GM12878 (cell line): ENCODE data around the gene TNRC6B. TPM values are rescaled to one million over a fixed set of nuclear protein-coding genes. Genes with fewer than 3 reads are reported as not detected.

Experiments used
- BRCA1 ChIP-seq: IDR thresholded peaks from 2 replicates; pipeline ENCODE4 v1.6.1; 2011; ENCODE audit warnings: low read depth, low read length, improper control_type of control experiment
- IKZF2 ChIP-seq, 2 experiments: fragments of 450-650 bp; IDR thresholded peaks; 2 replicates each; pipeline ENCODE4 v1.6.1; 2017; ENCODE audit warnings: mild to moderate bottlenecking in 2 of 2, moderate library complexity in 2 of 2
- NR2F1 ChIP-seq: fragments of 450-650 bp; conservative IDR thresholded peaks from 2 replicates; pipeline ENCODE4 v1.6.1; 2017; ENCODE audit warnings: mild to moderate bottlenecking
- NRF1 ChIP-seq: conservative IDR thresholded peaks from 2 replicates; pipeline ENCODE4 v1.6.1; 2011; ENCODE audit warnings: mild to moderate bottlenecking, low read depth, low read length, improper control_type of control experiment
- POLR2AphosphoS5 ChIP-seq: IDR thresholded peaks from 2 replicates; pipeline ENCODE4 v1.6.1; 2011; ENCODE audit warnings: mild to moderate bottlenecking, low read length, inconsistent platforms
- SPI1 ChIP-seq: IDR thresholded peaks from 2 replicates; pipeline ENCODE4 v1.6.1; 2011; ENCODE audit warnings: low read depth, mild to moderate bottlenecking, low read length, moderate library complexity, borderline replicate concordance; ENCODE audit not compliant: insufficient read depth
- SREBF2 ChIP-seq: IDR thresholded peaks from 2 replicates; pipeline ENCODE4 v1.6.1; 2012; ENCODE audit warnings: mild to moderate bottlenecking, low read length
- SUPT20H ChIP-seq: IDR thresholded peaks from 2 replicates; pipeline ENCODE4 v1.6.1; 2011; ENCODE audit warnings: low read depth, mild to moderate bottlenecking, low read length, moderate library complexity, borderline replicate concordance; ENCODE audit not compliant: control insufficient read depth
- YBX1 ChIP-seq: fragments of 450-650 bp; IDR thresholded peaks from 2 replicates; pipeline ENCODE4 v1.6.1; 2016; ENCODE audit warnings: antibody characterized with exemption
- ZNF622 ChIP-seq: fragments of 450-650 bp; IDR thresholded peaks from 2 replicates; pipeline ENCODE4 v1.6.1; 2017; ENCODE audit warnings: mild to moderate bottlenecking, inconsistent platforms
- ZZZ3 ChIP-seq: IDR thresholded peaks from 2 replicates; pipeline ENCODE4 v1.6.1; 2011; ENCODE audit warnings: low read depth; ENCODE audit not compliant: control insufficient read depth, insufficient read length
- polyA plus RNA-seq, 11 experiments: library from polyadenylated mRNA; depleted of rRNA in 4 of 11; unstranded in 6 of 11; stranded (reverse) in 5 of 11; fragments of >200 nt; fragmentation: Nextera tagmentation in 4 of 11; fragmentation: Illumina TruSeq in 1 of 11; extraction: Ambion mirVana in 4 of 11; extraction: Trizol in 1 of 11; gene quantifications; 1 replicate in 1 of 11; 2 replicates in 10 of 11; pipeline versions ENCODE4 v1.2.1 to v1.2.3, GENCODE V29; 2011 to 2016; ENCODE audit warnings: inconsistent platforms in 2 of 11, missing spikeins in 2 of 11, low read depth in 1 of 11
- total RNA-seq, 4 experiments: library from RNA; depleted of rRNA in 3 of 4; stranded (reverse); fragments of >200 nt in 3 of 4; fragmentation: Illumina TruSeq in 1 of 4; extraction: Trizol in 1 of 4; gene quantifications; 2 replicates each; pipeline versions ENCODE4 v1.2.1 to v1.2.3, GENCODE V29; 2013 to 2021
- TF ChIP-seq, protein P1 (sequence below): fragments of 450-650 bp; IDR thresholded peaks from 2 replicates; pipeline ENCODE4 v1.6.1; 2018; ENCODE audit warnings: borderline replicate concordance, mild to moderate bottlenecking; ENCODE audit not compliant: partially characterized antibody
- TF ChIP-seq, protein P2 (sequence below): IDR thresholded peaks from 2 replicates; pipeline ENCODE4 v1.6.1; 2011; ENCODE audit warnings: borderline replicate concordance, low read depth, mild to moderate bottlenecking, moderate library complexity, mixed read lengths, low read length; ENCODE audit not compliant: insufficient read depth; ENCODE audit errors: extremely low read length
- TF ChIP-seq, protein P3 (sequence below): IDR thresholded peaks from 2 replicates; pipeline ENCODE4 v1.6.1; 2011; ENCODE audit warnings: low read depth, mild to moderate bottlenecking, low read length, moderate library complexity, borderline replicate concordance; ENCODE audit errors: extremely low read depth
- TF ChIP-seq, protein P4 (sequence below): IDR thresholded peaks from 2 replicates; pipeline ENCODE4 v1.6.1; 2011; ENCODE audit warnings: low read depth, low read length, improper control_type of control experiment, borderline replicate concordance
- TF ChIP-seq, protein P5 (sequence below): fragments of 450-650 bp; IDR thresholded peaks from 2 replicates; pipeline ENCODE4 v1.6.1; 2017; ENCODE audit warnings: low read depth, mild to moderate bottlenecking, moderate library complexity
- TF ChIP-seq, protein P6 (sequence below): fragments of 450-650 bp; IDR thresholded peaks from 2 replicates; pipeline ENCODE4 v1.6.1; 2017; ENCODE audit warnings: mild to moderate bottlenecking, moderate library complexity

The TNRC6B gene
- total and polyA plus RNA-seq, 10 of the 15 experiments (the other 5 are each of a cell fraction or from before 2014, with no cell fraction given): 3.6 to 32.8 (median 16.4) TPM

DNA sequence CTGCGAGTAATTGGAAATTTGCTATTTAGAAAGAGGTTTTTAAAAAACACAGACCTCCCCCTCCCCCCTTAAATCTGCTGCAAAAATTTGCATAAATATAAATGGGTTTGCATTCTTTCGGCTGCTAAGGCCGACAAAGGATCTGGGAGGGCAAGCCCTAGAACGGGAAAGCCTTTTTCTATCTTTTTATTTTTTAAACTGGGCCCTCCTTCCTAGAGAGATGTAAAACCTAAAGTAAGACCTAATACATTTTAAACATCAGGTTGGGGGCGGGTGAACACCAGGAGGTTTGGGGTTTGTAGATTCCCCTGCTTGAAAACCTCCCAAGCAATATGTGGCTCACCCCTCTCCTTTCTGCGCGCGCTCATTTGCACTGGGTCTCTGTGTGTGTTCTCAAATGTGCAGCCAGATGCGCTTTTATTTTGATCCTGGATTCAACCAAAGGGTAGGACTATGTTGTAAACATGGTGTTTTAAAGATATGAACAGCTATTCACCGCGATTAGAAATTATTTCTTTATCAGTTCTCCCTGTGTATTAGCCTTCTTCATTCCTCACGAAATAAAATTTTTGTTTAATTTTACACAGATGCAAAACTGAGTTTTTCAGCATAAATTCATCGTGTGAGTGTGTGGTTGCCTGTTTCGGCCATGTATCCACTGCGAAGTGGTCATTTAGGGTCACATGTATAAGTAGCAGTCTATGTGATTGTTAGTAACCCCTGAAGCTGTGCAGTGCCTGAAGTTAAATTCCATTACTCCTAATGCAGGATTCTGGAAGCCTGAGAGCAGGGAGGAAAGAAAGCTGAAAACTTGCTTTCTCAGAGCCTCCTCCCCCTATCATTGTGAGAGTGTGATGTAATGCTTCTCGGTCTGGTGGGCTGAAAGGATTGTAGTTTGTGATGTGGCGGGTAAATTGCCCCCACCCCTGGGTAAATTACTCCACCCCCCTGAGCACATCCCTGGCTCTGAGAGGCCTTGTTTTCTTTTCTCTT lies 988 bp downstream of the TNRC6B start (continued):
- TF ChIP-seq BRCA1: no peak
- TF ChIP-seq, protein P1, sequence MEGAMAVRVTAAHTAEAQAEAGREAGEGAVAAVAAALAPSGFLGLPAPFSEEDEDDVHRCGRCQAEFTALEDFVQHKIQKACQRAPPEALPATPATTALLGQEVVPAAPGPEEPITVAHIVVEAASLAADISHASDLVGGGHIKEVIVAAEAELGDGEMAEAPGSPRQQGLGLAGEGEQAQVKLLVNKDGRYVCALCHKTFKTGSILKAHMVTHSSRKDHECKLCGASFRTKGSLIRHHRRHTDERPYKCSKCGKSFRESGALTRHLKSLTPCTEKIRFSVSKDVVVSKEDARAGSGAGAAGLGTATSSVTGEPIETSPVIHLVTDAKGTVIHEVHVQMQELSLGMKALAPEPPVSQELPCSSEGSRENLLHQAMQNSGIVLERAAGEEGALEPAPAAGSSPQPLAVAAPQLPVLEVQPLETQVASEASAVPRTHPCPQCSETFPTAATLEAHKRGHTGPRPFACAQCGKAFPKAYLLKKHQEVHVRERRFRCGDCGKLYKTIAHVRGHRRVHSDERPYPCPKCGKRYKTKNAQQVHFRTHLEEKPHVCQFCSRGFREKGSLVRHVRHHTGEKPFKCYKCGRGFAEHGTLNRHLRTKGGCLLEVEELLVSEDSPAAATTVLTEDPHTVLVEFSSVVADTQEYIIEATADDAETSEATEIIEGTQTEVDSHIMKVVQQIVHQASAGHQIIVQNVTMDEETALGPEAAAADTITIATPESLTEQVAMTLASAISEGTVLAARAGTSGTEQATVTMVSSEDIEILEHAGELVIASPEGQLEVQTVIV: no peak
- TF ChIP-seq NRF1: no peak
- TF ChIP-seq, protein P2, sequence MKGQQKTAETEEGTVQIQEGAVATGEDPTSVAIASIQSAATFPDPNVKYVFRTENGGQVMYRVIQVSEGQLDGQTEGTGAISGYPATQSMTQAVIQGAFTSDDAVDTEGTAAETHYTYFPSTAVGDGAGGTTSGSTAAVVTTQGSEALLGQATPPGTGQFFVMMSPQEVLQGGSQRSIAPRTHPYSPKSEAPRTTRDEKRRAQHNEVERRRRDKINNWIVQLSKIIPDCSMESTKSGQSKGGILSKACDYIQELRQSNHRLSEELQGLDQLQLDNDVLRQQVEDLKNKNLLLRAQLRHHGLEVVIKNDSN: no peak
- TF ChIP-seq ZZZ3: no peak
- no peak for TF ChIP-seq SPI1
- TF ChIP-seq IKZF2 (IDR thresholded peaks at IDR 0.05): peak; percentile 25 to 27; a peak in 2 of 4 replicates
- TF ChIP-seq, protein P3, sequence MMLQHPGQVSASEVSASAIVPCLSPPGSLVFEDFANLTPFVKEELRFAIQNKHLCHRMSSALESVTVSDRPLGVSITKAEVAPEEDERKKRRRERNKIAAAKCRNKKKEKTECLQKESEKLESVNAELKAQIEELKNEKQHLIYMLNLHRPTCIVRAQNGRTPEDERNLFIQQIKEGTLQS: no peak
- TF ChIP-seq, protein P4, sequence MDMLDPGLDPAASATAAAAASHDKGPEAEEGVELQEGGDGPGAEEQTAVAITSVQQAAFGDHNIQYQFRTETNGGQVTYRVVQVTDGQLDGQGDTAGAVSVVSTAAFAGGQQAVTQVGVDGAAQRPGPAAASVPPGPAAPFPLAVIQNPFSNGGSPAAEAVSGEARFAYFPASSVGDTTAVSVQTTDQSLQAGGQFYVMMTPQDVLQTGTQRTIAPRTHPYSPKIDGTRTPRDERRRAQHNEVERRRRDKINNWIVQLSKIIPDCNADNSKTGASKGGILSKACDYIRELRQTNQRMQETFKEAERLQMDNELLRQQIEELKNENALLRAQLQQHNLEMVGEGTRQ: no peak
- TF ChIP-seq SUPT20H: no peak
- TF ChIP-seq, protein P5, sequence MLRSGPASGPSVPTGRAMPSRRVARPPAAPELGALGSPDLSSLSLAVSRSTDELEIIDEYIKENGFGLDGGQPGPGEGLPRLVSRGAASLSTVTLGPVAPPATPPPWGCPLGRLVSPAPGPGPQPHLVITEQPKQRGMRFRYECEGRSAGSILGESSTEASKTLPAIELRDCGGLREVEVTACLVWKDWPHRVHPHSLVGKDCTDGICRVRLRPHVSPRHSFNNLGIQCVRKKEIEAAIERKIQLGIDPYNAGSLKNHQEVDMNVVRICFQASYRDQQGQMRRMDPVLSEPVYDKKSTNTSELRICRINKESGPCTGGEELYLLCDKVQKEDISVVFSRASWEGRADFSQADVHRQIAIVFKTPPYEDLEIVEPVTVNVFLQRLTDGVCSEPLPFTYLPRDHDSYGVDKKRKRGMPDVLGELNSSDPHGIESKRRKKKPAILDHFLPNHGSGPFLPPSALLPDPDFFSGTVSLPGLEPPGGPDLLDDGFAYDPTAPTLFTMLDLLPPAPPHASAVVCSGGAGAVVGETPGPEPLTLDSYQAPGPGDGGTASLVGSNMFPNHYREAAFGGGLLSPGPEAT: 0 out of 2 replicates have a peak, but pooled peaks have one; percentile 32
- TF ChIP-seq ZNF622: no peak
- TF ChIP-seq, protein P6, sequence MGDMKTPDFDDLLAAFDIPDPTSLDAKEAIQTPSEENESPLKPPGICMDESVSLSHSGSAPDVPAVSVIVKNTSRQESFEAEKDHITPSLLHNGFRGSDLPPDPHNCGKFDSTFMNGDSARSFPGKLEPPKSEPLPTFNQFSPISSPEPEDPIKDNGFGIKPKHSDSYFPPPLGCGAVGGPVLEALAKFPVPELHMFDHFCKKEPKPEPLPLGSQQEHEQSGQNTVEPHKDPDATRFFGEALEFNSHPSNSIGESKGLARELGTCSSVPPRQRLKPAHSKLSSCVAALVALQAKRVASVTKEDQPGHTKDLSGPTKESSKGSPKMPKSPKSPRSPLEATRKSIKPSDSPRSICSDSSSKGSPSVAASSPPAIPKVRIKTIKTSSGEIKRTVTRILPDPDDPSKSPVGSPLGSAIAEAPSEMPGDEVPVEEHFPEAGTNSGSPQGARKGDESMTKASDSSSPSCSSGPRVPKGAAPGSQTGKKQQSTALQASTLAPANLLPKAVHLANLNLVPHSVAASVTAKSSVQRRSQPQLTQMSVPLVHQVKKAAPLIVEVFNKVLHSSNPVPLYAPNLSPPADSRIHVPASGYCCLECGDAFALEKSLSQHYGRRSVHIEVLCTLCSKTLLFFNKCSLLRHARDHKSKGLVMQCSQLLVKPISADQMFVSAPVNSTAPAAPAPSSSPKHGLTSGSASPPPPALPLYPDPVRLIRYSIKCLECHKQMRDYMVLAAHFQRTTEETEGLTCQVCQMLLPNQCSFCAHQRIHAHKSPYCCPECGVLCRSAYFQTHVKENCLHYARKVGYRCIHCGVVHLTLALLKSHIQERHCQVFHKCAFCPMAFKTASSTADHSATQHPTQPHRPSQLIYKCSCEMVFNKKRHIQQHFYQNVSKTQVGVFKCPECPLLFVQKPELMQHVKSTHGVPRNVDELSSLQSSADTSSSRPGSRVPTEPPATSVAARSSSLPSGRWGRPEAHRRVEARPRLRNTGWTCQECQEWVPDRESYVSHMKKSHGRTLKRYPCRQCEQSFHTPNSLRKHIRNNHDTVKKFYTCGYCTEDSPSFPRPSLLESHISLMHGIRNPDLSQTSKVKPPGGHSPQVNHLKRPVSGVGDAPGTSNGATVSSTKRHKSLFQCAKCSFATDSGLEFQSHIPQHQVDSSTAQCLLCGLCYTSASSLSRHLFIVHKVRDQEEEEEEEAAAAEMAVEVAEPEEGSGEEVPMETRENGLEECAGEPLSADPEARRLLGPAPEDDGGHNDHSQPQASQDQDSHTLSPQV: no peak
- no peak for TF ChIP-seq SREBF2
- TF ChIP-seq NR2F1: no peak
- no peak for TF ChIP-seq YBX1
- TF ChIP-seq POLR2AphosphoS5: no peak; the same call in 1 of the 2 replicates
